ENCODE data around the gene GAREM1.

DNA sequence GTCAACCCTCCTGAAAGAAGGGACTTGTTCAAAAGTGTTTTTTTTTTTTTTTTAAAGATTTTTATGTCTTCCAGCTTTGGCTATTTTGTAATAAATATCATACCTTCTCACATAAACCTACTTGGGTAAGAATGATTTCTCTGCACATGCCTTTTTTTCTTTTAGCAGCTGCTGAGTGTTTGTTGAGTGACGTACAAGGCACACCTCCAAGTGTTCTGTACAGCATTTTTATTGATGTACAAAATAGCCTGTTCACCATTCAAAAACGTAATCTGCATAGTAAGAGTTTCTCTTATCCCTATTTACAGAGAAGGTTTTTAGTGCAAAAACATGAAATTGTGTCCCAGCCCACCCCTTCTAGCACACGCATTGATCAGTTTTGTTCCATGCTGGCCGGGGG is 203.2 kb downstream of the GAREM1 start:
- TF ChIP-seq POLR2A (IDR thresholded peaks at IDR 0.05; ENCODE audit: low read depth, low read length) (no peak), CTCF (IDR thresholded peaks at IDR 0.05; ENCODE audit: extremely low read depth in 1 of 2, insufficient read depth in 1 of 2, low read depth in 1 of 2, low read length in 2 of 2) (no peak), EZH2 (IDR thresholded peaks at IDR 0.05; ENCODE audit: borderline replicate concordance, low read depth, low read length, severe bottlenecking) (no peak), MYC (IDR thresholded peaks at IDR 0.05; ENCODE audit: low read depth, low read length) (no peak), POLR2AphosphoS5 (IDR thresholded peaks at IDR 0.05; ENCODE audit: insufficient read depth, low read depth, low read length) (no peak), MAX (IDR thresholded peaks at IDR 0.05; ENCODE audit: insufficient read depth, insufficient read length) (no peak), GATA2 (IDR thresholded peaks at IDR 0.05; ENCODE audit: insufficient read depth, insufficient read length, low read depth, low read length) (no peak), JUN (IDR thresholded peaks at IDR 0.05; ENCODE audit: borderline replicate concordance, insufficient read depth, insufficient read length, low read depth) (no peak)

Data from endothelial cell of umbilical vein (primary cell).